ENCODE results near the gene OR10AD1. TPM values are rescaled to one million over a fixed set of nuclear protein-coding genes. Genes with fewer than 3 reads are reported as not detected.
"Not testable (repeated sequence)": the region's sequence is repeated elsewhere in the genome, so short reads cannot be mapped to it uniquely, and the experiment has no call there.

Gene OR10AD1
- total RNA-seq, 1 donor from 2014 or later, result not detected

DNA sequence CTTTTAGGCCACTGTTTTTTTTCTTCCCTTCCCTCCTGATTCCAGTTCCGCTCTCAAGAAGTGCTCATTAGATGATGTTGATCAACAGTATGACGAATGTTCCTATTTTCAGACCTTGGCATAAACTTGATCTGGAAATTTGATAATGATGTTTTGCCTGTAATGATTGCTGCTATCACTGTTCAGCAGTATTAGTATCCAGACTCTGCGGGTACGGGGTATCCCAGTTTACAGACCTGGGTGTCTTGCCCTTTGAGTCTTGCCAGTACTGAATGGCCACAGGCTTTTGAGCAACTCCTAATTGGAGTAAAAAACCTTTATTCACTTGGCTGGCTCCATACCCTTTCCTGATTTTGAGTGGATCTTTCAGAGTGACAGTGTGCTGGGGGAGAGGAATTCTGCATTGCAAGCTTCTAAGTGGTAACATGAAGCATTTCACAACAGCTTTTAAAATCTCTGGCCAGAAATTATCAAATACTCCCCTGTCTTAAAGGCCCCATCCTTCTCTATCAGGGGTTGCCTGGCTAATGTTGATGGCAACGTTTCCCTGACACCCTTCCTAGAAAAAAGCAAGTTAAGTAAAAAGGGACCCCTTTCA, 39.8 kb downstream of the OR10AD1 start:
- H3K4me3 ChIP-seq (ENCODE audit: low read depth, low read length), result no peak overlapping the region
- TF ChIP-seq CTCF (conservative IDR thresholded peaks at IDR 0.05; ENCODE audit: low read depth, low read length), result no peak
- no peak for DNase-seq (ENCODE audit: low read depth)

DNA sequence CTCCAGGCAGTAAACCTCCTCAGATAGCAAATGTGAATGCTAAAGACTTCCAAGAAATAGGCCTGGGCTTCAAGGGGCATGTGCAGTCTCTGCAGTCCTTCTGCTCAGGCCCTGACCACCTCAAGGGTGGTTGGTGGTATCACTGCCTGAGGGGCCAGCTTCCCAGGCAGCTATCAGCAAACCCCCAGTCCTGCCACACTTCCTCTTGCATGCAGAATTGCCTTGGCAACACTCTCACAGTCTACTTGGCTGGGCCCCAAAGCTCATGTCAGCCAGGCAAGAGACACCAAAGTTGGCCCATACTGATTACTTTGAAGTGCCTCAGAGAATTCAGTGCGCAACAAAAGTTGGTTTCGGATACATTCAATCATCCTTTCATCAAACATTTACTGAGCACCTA, 42.3 kb downstream of the OR10AD1 start:
- no peak overlapping the region for H3K4me3 ChIP-seq (ENCODE audit: low read depth, low read length)
- no peak for TF ChIP-seq CTCF (conservative IDR thresholded peaks at IDR 0.05; ENCODE audit: low read depth, low read length)
- DNase-seq (ENCODE audit: low read depth), result no peak

DNA sequence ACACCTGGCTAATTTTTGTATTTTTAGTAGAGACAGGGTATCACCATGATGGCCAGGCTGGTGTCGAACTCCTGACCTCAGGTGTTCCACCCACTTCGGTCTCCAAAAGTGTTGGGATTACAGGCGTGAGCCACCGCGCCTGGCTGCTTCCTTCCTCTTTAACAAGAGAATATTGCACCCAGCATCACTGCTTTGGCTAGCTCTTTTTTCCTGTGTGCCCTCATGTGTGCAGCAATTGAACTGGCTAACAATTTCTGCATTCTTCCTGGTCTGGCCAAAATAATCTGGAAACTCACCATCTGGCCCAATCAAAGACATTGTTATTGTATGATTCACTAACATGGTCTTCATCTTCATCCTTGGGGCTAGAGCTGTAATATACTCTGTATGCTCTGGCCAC, 43.0 kb downstream of the OR10AD1 start:
- no peak overlapping the region for H3K4me3 ChIP-seq (ENCODE audit: low read depth, low read length)
- DNase-seq (ENCODE audit: low read depth), result no peak
- no peak for TF ChIP-seq CTCF (conservative IDR thresholded peaks at IDR 0.05; ENCODE audit: low read depth, low read length)

GRCh38 chr12:48157889-48158370, 45.2 kb downstream of the OR10AD1 start:
- no peak for TF ChIP-seq CTCF (conservative IDR thresholded peaks at IDR 0.05; ENCODE audit: low read depth, low read length)
- no peak for DNase-seq (ENCODE audit: low read depth)
- H3K4me3 ChIP-seq (ENCODE audit: low read depth, low read length), result peak overlapping the region; percentile 99

GRCh38 chr12:48157018-48157888, 45.8 kb downstream of the OR10AD1 start, which contains the start of gene ASB8:
Gene ASB8 (minus strand): TSS chr12:48157515. CDS start chr12:48153496, 4,019 bp downstream.
- peak; percentile 44 for TF ChIP-seq CTCF (conservative IDR thresholded peaks at IDR 0.05; ENCODE audit: low read depth, low read length)
- H3K4me3 ChIP-seq (ENCODE audit: low read depth, low read length), result peak within 1 kb of the TSS; percentile 99
- peak; percentile 67 for DNase-seq (ENCODE audit: low read depth)

DNA sequence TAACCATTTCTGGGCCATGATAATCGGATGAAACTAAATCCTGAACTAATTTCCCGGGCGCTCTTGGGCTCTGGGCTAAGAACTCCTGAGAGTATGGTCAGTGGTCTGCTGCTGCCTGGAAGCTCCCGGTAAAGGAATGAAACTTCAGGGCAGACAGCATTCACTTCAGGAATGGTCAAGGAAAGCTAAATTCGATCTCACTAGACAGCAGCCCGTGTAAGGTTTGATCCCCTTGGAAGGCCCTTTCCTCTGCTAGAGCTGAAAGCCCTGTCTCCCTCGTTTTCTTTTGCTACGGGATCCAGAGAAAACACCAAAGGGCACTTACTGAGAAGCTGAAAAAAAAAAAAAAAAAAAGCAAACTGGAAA, 46.5 kb downstream of the OR10AD1 start:
- TF ChIP-seq CTCF (conservative IDR thresholded peaks at IDR 0.05; ENCODE audit: low read depth, low read length), result no peak
- H3K4me3 ChIP-seq (ENCODE audit: low read depth, low read length), result peak overlapping the region; percentile 99
- DNase-seq (ENCODE audit: low read depth), result no peak

GRCh38 chr12:48155786-48156185, 47.3 kb downstream of the OR10AD1 start:
- not testable (repeated sequence) for H3K4me3 ChIP-seq (ENCODE audit: low read depth, low read length); DNase-seq (ENCODE audit: low read depth)

Data from epithelial cell of proximal tubule (primary cell).